Cardiac fibroblast (primary cell): ENCODE data around the gene CAPN15.
"Not testable (repeated sequence)": the region's sequence is repeated elsewhere in the genome, so short reads cannot be mapped to it uniquely, and the experiment has no call there.

Experiments used
- DNase-seq, 2 donors: peaks; one replicate each; pipeline versions ENCODE4 v3.0.0 to v3.0.0-alpha.2; 2010; ENCODE audit warnings: low read depth in 2 of 2
- H3K4me3 ChIP-seq, 2 donors: replicated peaks in 1 of 2; 1 replicate in 1 of 2; 2 replicates in 1 of 2; pipeline ENCODE4 v1.5.1; 2011; ENCODE audit warnings: low read depth in 2 of 2, low read length in 2 of 2, mild to moderate bottlenecking in 2 of 2, moderate library complexity in 1 of 2
- CTCF ChIP-seq: IDR thresholded peaks from one replicate; pipeline ENCODE4 v1.5.1; 2011; ENCODE audit warnings: low read depth, mild to moderate bottlenecking, low read length, inconsistent platforms

The CAPN15 gene

GRCh38 chr16:500709-501108, 26.8 kb upstream of the CAPN15 start:
- no peak for DNase-seq
- H3K4me3 ChIP-seq: no peak overlapping the region
- no peak for TF ChIP-seq CTCF

GRCh38 chr16:502179-502943, 25.2 kb upstream of the CAPN15 start:
- no peak for TF ChIP-seq CTCF
- no peak for DNase-seq
- no peak overlapping the region for H3K4me3 ChIP-seq

GRCh38 chr16:503150-504071, 24.1 kb upstream of the CAPN15 start:
- DNase-seq: no peak
- no peak for TF ChIP-seq CTCF
- H3K4me3 ChIP-seq: no peak overlapping the region

GRCh38 chr16:505479-506245, 21.9 kb upstream of the CAPN15 start:
- no peak for DNase-seq
- no peak overlapping the region for H3K4me3 ChIP-seq
- no peak for TF ChIP-seq CTCF

GRCh38 chr16:506246-506546, 21.3 kb upstream of the CAPN15 start:
- DNase-seq: no peak
- TF ChIP-seq CTCF: no peak
- H3K4me3 ChIP-seq: no peak overlapping the region

GRCh38 chr16:507527-507926, 20.0 kb upstream of the CAPN15 start:
- not testable (repeated sequence) for H3K4me3 ChIP-seq, DNase-seq

- no peak for DNase-seq
- H3K4me3 ChIP-seq: no peak overlapping the region
- no peak for TF ChIP-seq CTCF
Observed at GRCh38 chr16:507996-508395, 19.5 kb upstream of the CAPN15 start.
